GM18505 (cell line): ENCODE data around the gene NBPF20.
A peak's percentile ranks its signal among the peaks of the same experiment; 100 is the strongest.
"Not testable (repeated sequence)": the region's sequence is repeated elsewhere in the genome, so short reads cannot be mapped to it uniquely, and the experiment has no call there.

Source experiments
- ATAC-seq: cut with Tn5 transposase; IDR thresholded peaks from one replicate; pipeline ENCODE4 v1.9.1; 2021; ENCODE audit not compliant: unreplicated experiment

NBPF20 gene

DNA sequence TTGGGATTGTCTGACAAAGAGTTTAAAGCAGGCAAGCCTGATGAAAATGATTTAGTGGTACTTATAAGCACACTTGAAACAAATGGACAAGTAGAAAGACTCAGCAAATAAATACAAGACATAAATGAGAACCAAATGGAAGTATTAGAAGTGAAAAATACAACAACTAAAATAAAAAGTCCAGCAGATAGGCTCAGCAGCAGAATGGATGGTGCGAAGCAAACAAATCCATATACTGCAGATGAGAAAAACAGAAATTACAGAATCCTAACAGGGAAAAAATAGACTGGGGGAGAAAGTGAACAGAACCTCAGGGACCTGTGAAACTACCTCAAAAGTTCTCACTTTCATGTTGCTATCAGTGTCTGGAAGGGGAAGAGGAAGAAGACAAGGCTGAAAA lies 3.9 kb upstream of the NBPF20 start:
- not testable (repeated sequence) for ATAC-seq

DNA sequence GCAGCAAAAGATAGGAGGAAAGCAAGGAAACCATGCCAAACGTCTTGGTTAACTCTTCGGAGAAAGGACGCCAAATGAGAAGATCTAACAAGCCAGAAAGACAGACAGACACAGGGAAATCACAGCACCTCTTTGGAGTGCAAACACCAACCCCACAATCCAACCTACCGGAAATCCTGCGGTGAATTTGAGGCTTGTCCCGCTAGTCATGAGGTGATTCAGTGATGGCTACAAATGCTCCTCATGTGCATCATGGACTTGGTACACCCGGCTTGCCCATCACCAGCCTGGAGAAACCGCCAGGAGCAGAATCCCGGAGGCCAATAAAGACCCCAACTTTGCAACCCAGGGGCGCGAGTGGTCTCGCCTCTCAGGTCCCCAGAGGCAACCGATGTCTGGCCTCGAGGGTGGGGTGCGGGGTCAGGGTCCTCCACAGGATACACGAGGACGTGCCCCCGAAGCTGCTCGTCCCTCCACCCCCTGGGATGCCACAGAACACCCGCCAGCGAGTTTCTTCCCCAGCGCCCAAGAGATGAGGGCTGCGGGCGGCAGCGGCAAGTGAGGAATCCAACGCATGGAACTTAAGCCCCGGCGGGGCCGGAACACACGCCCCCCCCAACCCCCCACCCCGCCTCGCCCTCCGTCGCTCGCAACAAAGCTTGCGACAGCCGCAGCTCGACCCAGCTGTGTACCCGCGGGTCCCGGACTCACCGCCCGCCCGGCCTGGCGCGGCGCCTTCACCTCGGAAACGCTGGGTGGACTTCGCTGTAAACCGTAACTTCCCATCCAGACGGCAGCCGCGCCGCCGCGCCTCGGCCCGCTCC lies 579 bp downstream of the NBPF20 start:
- peak; percentile 61 for ATAC-seq

DNA sequence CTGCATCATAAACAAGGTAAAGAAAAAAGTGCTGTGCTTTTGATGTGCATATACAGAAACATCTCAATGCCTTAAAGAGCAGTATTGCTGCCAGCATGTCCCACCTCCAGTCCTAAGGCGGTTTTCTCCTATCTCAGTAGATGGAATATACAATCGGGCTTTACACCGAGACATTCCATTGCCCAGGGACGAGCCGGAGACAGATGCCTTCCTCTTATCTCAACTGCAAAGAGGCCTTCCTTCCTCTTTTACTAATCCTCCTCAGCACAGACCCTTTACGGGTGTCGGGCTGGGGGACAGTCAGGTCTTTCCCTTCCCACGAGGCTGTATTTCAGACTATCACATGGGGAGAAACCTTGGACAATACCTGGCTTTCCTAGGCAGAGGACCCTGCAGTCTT lies 10.3 kb downstream of the NBPF20 start:
- not testable (repeated sequence) for ATAC-seq

DNA sequence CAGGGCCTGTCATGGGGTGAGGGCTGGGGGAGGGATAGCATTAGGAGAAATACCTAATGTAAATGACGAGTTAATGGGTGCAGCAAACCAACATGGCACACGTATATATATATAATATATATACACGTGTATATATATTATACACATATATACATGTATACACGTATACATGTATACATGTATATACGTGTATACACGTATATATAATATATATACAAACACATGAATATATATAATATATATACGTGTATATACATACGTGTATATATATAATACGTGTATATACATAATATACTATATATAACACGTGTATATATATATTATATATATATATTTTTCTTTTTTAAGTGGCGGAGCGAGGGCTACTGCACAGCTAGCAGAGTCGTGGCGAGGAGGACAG lies 18.1 kb downstream of the NBPF20 start:
- not testable (repeated sequence) for ATAC-seq

DNA sequence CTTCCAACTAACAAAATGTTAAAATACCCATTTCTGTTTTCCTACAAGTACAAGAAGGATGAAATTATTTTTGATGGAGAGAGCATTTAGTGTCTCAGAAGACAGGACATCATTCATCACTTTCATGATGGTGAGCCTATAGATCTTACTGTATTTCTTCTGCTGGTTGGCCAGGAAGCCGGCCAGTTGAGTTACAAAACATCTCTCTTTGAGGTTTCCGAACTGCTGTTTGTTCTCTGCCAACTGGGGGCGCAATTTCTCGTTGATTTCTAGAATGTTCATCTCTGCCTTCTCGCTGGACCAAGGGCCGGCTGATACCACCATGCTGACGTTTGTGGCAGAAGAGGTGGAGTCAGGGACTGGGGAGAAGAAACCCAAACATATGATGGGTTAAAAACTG lies 20.5 kb downstream of the NBPF20 start:
- not testable (repeated sequence) for ATAC-seq

DNA sequence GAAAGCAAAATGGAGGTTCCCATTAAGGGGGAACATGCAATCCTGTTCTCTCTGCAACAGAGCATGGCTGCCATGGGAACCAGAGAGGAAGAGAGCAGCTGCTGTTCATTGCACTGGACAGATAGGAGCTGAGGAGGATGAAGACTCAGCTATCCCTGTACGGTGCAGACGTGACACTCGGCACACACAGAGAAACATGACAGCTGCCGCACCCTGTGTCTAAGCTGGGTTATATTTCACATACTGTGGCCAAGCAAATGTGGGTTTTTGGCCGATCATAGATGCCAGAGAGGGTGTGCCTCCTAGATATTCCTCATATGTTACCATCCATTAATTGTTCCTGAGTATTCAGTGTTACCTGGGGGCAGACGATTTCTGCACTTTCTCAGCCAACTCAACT lies 24.7 kb downstream of the NBPF20 start:
- ATAC-seq, result not testable (repeated sequence)
